ENCODE measurements around the gene SPPL2A.

GRCh38 chr15:50800715-50801114, 35.2 kb upstream of the SPPL2A start:
- TF ChIP-seq, protein P1, sequence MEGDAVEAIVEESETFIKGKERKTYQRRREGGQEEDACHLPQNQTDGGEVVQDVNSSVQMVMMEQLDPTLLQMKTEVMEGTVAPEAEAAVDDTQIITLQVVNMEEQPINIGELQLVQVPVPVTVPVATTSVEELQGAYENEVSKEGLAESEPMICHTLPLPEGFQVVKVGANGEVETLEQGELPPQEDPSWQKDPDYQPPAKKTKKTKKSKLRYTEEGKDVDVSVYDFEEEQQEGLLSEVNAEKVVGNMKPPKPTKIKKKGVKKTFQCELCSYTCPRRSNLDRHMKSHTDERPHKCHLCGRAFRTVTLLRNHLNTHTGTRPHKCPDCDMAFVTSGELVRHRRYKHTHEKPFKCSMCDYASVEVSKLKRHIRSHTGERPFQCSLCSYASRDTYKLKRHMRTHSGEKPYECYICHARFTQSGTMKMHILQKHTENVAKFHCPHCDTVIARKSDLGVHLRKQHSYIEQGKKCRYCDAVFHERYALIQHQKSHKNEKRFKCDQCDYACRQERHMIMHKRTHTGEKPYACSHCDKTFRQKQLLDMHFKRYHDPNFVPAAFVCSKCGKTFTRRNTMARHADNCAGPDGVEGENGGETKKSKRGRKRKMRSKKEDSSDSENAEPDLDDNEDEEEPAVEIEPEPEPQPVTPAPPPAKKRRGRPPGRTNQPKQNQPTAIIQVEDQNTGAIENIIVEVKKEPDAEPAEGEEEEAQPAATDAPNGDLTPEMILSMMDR (IDR thresholded peaks at IDR 0.05): no peak
- no peak for TF ChIP-seq POLR2A (IDR thresholded peaks at IDR 0.05)
